GM04503 (cell line): Measurements from ENCODE around the gene SLC39A10.

Experiments used
- DNase-seq: peaks from one replicate; pipeline ENCODE4 v3.0.0-alpha.2; 2012; ENCODE audit warnings: low read depth

SLC39A10 gene

DNA sequence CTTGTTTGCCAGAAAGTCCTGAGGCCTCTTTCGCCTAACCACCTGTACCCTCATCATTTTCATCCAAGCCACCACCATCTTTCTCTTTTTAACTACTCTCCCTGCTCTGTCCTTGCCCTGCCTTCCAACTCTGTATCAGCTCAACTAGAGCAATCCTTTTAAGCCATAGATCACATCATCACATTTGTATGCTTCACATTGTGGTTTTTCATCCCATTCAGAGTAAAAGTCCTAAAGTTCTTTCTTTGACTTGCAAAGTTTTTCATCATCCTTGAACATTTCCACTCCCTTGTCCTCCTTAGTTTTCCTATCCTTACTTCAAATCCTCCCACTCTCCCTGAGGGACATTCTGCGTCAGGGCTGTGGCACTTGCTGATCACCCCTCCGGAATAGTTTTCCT is 73.9 kb downstream of the SLC39A10 start:
- no peak for DNase-seq

DNA sequence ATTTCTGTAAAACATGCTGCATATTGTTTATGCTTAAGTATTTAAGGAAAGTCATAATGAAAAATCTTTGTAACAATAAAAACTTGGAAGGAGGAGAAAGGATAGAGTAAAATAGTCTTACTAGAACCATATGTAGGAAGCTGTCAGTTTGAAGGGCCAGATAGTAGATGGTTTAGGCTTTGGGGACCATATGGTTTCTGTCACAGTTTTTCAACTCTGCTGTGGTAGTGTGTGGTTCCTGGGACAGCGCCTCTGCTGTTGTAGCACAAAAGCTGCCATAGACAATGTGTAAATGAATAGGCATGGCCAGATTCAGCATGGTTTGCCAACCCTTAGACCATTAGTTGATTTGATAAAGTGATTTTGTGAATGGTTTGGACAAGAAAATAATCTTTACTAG is 75.5 kb downstream of the SLC39A10 start:
- DNase-seq = no peak

DNA sequence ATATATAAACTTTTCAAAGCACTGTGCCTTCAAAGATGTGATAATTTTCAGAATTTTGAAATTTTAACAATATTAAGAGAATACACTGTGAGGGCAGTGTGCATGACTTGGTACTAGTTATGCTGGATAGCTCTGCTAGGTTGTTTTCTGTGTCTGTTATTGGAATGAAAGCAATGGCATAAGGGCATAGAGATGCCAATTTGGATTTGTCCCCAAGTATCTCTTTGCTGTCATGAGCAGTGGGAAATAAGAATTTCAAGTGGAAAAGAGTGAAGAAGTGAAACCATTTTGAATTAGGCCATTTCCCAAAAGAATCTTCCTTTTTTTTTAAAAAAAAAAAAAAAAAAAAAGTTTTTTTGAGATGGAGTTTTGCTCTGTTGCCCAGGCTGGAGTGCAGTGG is 76.8 kb downstream of the SLC39A10 start:
- DNase-seq = no peak

DNA sequence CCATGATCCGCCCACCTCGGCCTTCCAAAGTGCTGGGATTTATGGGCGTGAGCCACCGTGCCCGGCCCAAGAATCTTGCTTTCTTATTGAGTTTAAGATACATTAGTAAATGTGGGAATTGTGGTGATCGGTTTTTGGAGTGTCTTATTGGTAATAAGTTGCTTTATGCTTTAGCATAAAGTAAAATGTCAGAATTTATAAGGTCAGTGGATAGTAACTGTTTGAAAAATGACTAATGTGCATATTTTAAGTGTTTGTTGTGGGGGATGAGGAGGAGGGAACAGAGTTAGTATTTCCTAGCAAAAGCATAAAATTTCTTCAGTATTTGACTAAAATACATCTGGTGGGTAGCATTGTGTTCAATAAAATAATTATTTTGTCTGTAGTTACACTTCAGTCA is 77.4 kb downstream of the SLC39A10 start:
- DNase-seq = no peak

DNA sequence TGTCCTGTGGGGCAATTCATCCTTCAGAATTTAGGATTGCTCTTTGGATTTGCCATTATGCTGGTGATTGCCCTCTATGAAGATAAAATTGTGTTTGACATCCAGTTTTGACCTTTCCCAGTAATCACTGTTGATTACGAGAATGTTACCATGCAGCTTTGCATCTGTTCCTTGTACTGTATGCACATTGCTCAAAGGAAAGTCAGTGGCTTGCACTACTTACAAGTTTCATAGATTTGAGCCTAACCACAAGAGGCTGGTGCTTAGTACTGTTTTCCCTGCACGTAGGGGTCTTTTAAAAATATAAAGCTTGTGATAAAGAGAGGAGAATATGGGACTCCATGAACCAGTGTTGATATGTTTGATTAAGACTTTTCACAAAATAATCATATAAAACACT is 77.9 kb downstream of the SLC39A10 start:
- no peak for DNase-seq

DNA sequence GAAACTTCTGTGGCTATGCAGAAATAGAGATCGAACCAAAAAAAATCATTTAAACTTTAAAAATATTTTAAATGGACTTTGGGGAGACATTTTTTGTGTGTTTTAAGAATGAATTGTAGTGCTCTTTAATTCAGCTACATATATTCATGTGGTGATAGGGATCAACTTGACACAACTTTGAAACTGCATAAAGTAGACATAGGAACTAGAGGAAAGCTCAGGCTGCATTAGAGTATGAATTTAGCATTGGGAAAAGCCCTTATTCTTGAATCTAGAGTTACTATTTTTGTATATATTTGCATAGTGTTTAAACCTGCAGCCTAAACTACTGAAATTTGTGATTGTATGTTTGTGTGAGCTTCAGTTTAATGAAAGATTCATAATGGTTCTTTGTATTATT is 78.3 kb downstream of the SLC39A10 start:
- no peak for DNase-seq

DNA sequence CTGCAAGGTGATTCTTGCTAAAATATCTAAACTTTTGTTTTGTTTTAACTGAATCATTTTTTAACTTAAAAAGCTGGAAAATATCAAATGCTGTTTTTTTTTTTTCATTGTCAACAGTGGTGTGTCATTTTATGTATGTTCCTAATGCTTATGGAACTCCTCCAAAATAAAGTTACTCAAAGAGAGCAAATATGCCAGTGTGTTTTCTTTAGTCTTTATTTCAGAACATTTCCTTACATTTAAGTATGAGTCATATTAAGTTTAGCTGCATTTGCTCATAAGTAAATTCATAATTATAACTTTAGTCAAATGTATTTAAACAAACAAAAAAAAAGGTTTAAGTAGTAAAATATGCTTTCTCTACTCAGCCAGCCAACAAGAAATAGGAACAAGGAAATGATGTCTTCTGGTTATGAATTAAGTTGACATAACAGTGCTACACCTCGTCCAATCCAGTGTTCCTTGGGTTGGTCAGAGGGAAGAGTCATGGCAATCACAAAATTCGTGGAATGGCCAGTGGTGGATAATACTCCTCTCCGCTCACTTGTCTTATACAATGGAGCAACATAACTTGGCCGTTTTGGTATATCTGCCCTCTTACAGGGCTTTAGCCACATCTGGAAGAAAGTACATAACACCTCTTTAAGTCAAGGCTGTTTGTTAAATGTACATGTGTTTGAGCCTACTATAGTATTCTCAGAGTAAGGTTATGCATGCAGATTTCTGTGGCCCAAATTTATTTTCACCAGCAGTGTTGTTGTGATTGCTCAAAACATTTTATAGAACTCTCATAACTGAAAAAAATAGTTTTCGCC is 80.7 kb downstream of the SLC39A10 start:
- DNase-seq = no peak

DNA sequence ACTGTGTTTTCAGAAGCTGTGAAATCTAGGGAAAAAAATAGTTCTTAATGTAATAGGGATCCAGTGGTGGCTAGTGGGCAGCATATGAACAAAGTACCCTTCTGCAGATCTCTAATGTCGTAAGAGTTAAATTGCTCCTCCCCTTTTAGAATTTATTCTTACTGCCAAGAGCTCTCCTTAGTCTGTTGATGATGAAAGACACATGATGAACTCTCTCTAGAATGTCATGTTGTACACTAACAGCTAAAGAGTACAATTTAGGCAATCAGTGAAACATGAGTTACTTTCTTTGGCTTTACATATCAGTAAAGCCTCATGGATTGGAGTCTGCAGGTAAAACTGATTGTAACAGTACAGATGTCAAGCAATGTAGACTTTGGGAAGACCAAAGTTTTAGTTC is 84.2 kb downstream of the SLC39A10 start:
- DNase-seq = no peak

DNA sequence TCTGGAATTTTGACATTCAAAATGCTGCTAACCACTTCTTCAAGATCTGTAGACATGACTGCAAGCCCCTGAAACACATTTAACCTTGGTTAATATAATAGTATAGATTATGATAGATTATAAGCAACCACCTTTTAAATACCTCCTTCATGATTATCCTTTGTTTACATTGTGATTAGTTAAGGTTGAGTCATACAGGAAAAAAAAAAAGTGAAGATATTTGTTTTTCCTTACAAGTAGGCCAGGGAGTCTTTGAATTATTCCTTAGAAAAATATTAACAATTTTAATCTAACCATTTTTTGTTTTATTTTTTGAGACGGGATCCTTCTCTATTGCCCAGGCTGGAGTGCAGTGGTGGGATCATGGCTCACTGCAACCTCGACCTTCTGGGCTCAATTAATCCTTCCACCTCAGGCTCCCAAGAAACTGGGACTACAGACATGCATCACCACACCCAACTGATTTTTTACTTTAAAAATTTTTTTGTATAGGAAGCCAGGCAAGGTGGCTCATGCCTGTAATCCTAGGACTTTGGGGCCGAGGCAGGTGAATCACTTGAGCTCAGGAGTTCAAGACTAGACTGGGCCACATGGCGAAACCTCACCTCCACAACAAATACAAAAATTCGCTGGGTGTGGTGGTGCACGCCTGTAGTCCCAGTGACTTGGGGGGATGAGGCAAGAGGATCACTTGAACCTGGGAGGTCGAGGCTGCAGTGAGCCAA is 99.4 kb downstream of the SLC39A10 start:
- DNase-seq = no peak

DNA sequence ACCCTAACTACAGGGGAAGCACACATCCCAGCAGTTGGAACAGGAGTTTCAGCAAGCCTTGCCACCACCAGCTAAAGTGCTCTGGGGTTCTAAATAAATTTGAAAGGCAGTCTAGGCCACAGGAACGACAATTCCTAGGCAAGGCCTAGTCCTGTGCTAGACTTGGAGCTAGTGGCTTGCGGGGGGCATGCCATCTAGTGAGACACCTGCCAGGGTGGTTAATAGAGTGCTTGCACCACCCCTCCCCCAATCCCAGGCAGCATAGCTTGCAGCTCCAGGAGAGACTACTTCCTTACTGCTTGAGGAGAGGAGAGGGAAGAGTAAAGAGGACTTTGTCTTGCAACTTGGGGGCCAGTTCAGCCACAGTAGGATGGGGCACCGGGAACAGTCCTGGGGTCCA is 101.8 kb downstream of the SLC39A10 start:
- DNase-seq = no peak

DNA sequence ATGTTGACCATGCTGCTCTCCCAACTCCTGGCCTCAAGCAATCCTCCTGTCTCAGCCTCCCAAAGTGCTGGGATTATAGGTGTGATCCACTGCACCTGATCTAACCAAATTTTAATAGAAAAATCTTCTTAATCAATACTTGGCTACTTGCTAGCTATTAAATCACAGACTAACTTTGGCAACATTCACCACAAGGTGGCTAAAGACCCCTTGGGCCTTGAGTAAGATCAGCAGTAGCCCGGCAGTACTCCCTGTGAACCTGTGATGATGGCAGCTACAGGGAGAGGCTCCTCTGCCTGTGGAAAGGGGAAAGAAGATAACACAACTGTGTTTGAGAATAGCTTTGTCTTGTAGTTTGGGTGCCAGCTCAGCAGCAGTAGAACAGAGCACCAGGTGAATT is 102.9 kb downstream of the SLC39A10 start:
- DNase-seq = no peak

DNA sequence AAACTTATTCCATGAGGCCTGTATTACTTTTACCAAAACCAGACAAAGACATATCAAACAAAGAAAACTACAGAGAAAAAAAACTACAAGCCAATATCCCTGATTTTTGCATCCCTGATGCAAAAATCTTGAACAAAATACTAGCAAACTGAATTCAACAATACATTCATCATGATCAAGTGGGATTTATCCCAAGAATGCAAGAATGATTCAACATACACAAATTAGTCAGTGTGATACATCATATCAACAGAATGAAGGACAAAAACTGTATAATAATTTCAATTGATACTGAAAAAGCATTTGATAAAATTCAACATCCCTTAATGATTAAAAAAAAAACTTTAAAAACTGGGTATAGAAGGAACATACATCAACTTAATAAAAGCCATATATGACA is 106.8 kb downstream of the SLC39A10 start:
- no peak for DNase-seq

DNA sequence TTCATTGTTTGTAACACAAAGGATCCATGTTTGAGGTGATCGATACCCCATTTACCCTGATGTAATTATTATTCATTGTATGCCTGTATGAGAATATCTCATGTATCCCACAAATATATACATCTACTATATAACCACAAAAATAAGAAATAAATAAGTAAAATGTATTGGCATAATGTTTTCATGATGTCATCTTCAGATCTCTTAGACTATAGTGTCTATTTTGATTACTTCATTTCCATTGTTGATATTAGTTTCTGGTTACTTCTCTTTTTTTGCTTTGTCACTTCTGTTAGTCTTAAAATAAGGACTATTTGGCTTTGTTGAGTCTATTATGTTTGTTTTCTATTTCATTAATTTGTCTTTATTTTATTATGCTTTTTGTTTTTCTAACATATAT is 109.7 kb downstream of the SLC39A10 start:
- DNase-seq = no peak

DNA sequence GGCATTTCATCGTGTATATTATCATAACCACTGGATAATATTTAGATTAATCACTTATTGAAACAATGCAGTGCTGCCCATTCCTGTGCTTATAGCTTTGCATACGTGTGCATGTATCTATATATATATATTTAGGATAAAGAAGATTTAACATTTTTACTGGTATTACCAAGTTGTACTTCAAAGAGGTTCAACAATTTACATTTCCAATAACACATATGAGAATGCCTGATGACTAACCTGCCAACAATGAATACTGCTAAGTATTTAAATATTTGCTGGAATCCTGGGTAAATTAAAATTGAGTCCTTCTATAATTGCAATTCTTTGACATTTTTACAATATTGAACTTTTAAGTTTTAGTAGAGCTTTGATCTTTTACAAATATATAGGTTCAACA is 111.4 kb downstream of the SLC39A10 start:
- no peak for DNase-seq

DNA sequence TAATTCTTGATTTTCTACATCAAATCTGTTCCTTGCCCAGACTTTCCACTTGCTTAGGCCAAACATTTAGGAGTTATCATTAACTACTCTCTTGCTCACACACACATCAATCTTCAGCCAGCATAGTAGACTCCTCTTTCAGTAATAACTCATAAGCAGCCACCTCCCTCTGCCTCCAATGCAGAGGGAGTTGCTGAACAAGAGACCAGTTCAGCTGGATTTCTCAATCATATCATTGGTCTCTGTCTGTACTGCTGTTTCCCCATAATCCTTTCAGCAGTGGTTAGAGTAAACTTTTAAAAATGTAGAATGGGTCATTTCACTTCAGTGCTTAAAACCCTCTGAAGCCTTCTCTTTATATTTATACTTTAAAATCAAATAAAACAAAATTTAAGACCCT is 112.9 kb downstream of the SLC39A10 start:
- DNase-seq = no peak

DNA sequence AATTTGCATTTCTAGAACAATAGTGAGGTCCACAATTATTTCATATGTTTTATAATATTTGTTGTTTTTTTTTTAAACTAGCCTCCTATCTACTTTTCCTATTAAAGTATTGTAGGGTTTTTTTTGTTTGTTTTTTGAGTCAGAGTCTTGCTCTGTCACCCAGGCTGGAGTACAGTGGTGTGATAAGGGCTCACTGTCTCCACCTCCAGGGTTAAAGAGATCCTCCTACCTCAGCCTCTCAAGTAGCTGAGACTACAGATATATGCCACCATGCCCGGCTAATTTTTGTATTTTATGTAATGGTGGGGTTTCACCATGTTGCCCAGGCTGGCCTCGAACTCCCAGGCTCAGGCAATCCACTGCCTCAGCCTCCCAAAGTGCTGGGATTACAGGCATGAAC is 122.5 kb downstream of the SLC39A10 start:
- DNase-seq = no peak

DNA sequence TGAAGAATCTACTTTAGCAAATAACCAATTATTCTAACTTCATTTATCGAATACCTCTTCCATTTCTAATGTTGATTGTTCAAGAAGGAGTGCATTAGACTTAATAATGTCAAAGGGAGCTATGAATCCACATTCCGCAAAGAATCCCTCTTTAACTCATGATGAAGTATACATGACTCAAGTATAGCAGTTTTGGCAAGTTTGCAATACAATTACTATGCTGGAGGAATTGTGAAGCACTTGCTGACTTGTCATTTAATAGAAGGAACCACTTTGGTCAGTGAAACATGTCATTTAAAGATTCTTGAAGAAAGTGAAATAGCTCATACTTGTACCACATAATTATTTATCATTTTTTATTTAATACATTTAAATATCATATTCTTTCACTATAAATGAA is 125.1 kb downstream of the SLC39A10 start:
- DNase-seq = no peak
